HG03432 (cell line): Measurements from ENCODE around the gene WNT9A.

Source experiments
- ATAC-seq: cut with Tn5 transposase; IDR thresholded peaks from one replicate; pipeline ENCODE4 v1.9.1; 2021; ENCODE audit warnings: mild to moderate bottlenecking, moderate library complexity; ENCODE audit not compliant: unreplicated experiment

Gene WNT9A

GRCh38 chr1:227942021-227942715, 5.6 kb downstream of the WNT9A start:
- no peak for ATAC-seq

GRCh38 chr1:227941509-227942020, 6.2 kb downstream of the WNT9A start:
- ATAC-seq: no peak

GRCh38 chr1:227940791-227941241, 6.9 kb downstream of the WNT9A start:
- ATAC-seq: no peak

- ATAC-seq: no peak
These were observed 7.7 kb downstream of the WNT9A start for GRCh38 chr1:227939791-227940771.

- no peak for ATAC-seq
These were observed 8.6 kb downstream of the WNT9A start for GRCh38 chr1:227938911-227939790.

GRCh38 chr1:227938276-227938675, 9.5 kb downstream of the WNT9A start:
- ATAC-seq: no peak

- ATAC-seq: no peak
These were observed 9.9 kb downstream of the WNT9A start for GRCh38 chr1:227937838-227938145.

- ATAC-seq: no peak
These were observed 10.5 kb downstream of the WNT9A start for GRCh38 chr1:227937031-227937837.

- ATAC-seq: no peak
These were observed 11.9 kb downstream of the WNT9A start for GRCh38 chr1:227935826-227936225.

- ATAC-seq: no peak
These were observed 13.0 kb downstream of the WNT9A start for GRCh38 chr1:227934476-227935313.

GRCh38 chr1:227929751-227930472, 17.8 kb downstream of the WNT9A start:
- no peak for ATAC-seq

GRCh38 chr1:227928811-227929375, 18.8 kb downstream of the WNT9A start:
- ATAC-seq: no peak

GRCh38 chr1:227927971-227928741, 19.6 kb downstream of the WNT9A start:
- ATAC-seq: no peak

- ATAC-seq: no peak
These were observed 20.5 kb downstream of the WNT9A start for GRCh38 chr1:227926896-227927885.

GRCh38 chr1:227926216-227926791, 21.4 kb downstream of the WNT9A start:
- no peak for ATAC-seq
